Omental fat pad (tissue), 4 donors: ENCODE data around the gene MEX3D. TPM values are rescaled to one million over a fixed set of nuclear protein-coding genes. Genes with fewer than 3 reads are reported as not detected.

Experiments
- ATAC-seq: fragments of 150-250 bp; one replicate; pipeline ENCODE4 v1.9.1; 2016; ENCODE audit warnings: mild to moderate bottlenecking, moderate library complexity; ENCODE audit not compliant: low FRiP score
- DNase-seq: peaks from one replicate; pipeline ENCODE4 v3.0.0-alpha.2; 2019; ENCODE audit warnings: low spot score
- total RNA-seq, 4 donors: library from RNA; depleted of rRNA; stranded (reverse); fragments of >200 nt; gene quantifications; one replicate each; pipeline ENCODE4 v1.1.0, GENCODE V29; 2016
- TF ChIP-seq, protein P1 (sequence below), 3 donors: fragments of 450-650 bp; IDR thresholded peaks; one replicate each; pipeline ENCODE4 v1.5.1; 2016 to 2017; ENCODE audit warnings: antibody characterized with exemption in 3 of 3, mild to moderate bottlenecking in 3 of 3, moderate library complexity in 2 of 3

The MEX3D gene
- total RNA-seq, 4 donors from 2014 or later = 3.3 to 10.2 (median 7.7) TPM

DNA sequence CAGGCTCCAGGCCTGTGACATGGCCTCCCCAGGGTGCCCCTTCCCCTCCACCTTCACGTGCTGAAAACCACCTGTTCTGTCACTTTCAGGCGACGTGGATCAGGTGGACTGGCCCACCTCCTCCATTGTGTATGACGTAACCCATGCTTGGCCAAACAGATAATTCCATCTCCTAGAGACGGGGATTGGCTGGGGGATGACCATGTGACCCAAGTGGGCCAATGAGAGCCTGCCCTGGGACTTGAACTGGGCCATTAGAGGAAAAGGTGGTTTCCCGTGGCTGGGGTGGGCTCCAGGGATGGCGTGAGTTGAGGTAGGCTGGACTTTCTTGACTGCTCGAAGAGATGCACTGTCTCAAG is 51.8 kb downstream of the MEX3D start:
- ATAC-seq = no peak
- TF ChIP-seq, protein P1, sequence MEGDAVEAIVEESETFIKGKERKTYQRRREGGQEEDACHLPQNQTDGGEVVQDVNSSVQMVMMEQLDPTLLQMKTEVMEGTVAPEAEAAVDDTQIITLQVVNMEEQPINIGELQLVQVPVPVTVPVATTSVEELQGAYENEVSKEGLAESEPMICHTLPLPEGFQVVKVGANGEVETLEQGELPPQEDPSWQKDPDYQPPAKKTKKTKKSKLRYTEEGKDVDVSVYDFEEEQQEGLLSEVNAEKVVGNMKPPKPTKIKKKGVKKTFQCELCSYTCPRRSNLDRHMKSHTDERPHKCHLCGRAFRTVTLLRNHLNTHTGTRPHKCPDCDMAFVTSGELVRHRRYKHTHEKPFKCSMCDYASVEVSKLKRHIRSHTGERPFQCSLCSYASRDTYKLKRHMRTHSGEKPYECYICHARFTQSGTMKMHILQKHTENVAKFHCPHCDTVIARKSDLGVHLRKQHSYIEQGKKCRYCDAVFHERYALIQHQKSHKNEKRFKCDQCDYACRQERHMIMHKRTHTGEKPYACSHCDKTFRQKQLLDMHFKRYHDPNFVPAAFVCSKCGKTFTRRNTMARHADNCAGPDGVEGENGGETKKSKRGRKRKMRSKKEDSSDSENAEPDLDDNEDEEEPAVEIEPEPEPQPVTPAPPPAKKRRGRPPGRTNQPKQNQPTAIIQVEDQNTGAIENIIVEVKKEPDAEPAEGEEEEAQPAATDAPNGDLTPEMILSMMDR (IDR thresholded peaks at IDR 0.05) = no peak

DNA sequence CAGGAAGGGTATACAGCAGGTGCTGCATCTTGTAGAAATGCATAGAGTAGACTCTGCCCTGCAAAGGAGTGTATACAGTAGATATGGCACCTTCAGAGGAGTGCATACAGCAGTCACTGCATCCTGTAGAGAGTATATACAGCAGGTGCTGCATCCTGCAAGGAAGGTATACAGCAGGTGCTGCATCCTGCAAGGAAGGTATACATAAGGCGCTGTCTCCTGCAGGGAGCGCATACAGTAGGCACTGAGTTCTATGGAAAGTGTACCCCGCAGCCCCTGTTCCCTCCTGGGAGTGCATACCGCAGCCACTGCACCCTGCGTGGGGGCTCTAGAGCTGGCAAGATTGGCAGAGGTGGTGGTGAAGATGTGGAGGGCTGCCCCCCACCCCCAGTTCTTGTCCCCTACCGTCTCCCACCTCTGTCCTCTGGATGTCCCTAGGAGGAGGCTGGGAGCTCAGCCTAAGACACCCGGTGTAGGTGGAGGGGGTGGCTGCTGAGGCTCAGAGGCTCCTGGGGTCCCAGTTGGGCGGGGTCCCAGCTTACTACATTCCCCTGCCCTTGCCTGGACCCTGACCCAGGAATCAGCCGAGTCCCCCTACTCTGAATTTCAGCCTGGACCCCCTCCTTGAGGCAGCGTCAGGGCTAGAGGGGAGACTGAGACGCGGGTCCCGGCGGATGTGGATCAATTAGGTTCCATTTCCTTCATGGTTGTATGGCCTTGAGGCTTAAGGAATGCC is 53.0 kb downstream of the MEX3D start:
- no peak for ATAC-seq
- no peak for DNase-seq

More for the DNA sequence above, 51.8 kb downstream of the MEX3D start:
- DNase-seq = no peak

DNA sequence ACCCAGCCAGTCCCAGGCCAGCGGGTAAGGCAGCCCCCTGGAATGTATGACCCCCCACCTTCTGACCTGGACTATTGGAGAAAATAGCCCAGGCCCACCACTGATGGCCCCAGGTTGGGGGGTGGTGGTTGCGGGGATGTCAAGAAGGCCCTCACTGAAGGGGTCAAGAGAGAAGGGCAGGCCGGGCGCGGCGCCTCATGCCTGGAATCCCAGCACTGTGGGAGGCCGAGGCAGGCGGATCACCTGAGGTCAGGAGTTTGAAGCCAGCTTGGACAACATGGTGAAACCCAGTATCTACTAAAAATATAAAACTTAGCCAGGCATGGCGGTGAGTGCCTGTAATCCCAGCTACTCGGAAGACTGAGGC is 53.8 kb downstream of the MEX3D start:
- no peak for ATAC-seq
- no peak for DNase-seq
- TF ChIP-seq, protein P1 (IDR thresholded peaks at IDR 0.05) = no peak

More for the DNA sequence above, 53.0 kb downstream of the MEX3D start:
- TF ChIP-seq, protein P1 (IDR thresholded peaks at IDR 0.05) = no peak

DNA sequence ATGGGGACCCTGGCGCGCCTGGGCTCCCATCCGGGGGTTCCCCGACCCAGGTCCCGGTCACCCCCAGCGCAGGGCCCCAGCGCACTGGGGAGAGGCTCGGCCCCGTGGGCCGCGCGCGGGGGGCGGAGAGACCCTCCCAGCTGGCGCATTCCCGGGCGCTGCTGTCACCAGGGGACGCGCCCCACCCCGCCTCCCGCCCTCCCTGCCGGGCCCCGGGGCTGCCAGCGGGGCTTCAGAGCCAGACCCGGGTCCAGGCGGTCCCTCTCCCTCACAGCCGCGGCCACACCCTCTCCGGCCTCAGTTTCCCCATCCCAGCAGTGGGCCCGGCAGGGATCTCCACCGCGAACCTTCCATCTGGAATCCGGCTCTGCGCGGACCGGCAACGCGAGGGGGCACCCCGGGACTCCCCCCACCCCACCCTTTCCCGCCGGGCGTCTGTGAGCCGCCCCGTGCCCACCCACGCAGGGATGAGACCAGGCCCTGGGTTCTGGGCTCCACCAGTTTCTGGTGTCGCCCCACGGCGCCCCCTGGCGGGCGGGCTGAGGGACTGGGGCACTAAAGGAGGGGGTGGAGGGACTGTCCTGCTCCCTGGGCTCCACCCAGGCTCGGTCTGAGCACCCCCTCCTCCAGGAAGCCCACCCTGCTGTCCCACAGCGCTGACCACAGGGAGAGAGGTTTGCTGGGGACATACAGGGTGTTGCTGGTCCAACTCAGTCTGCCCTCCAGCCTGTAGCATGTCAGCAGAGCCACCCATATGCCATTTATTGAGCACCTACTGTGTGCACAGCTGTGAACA is 54.4 kb downstream of the MEX3D start:
- ATAC-seq (peak; percentile 11), DNase-seq (no peak)
- TF ChIP-seq, protein P1 (IDR thresholded peaks at IDR 0.05) = no peak

DNA sequence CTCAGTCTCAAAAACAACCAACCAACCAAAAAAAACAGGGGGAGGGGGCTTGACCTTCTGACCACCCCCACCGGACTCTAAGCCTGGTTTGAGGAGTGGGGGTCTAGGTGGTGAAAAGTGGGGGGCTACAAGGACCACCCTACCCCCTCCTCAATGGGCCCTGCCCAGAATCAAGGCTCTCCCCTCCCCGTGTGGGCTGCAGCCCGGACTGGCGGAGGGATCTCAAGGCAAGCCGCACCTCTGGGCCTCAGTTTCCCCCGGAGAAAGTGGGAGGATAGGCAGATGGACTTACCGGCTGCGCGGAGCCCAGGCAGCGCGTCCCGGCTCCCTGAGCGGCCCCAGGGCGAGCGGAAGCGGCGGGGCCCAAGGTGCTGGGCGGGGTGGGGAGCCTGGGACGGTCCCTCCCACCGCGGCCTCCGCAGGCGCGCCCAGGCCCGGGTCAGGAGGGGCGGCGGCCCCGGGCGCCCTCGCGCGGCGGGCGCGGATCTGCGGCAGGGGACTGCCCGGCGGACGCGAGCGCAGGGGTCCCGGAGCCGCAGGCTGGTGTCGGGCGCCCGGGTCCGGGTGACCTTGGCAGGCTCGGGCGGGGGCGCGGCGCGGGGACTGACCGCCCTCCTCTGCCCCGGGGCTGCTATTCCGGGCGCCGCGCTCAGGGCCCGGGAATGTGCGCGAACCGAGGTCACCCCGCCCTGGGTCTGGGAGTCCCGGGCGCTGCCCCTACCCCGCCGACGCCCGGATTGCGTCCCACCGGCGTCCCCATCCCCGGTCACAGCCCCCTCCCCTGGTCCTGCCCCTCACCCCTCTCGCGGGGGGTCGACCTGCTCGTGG is 55.2 kb downstream of the MEX3D start, which contains the start of gene ADAMTSL5:
Gene ADAMTSL5, minus strand, starts transcription at position 349 of the 828 bp plus-strand sequence. CDS start 2,076 bp downstream, outside the sequence.
- ATAC-seq (peak; percentile 24), DNase-seq (no peak)
- TF ChIP-seq, protein P1 (IDR thresholded peaks at IDR 0.05) = no peak

DNA sequence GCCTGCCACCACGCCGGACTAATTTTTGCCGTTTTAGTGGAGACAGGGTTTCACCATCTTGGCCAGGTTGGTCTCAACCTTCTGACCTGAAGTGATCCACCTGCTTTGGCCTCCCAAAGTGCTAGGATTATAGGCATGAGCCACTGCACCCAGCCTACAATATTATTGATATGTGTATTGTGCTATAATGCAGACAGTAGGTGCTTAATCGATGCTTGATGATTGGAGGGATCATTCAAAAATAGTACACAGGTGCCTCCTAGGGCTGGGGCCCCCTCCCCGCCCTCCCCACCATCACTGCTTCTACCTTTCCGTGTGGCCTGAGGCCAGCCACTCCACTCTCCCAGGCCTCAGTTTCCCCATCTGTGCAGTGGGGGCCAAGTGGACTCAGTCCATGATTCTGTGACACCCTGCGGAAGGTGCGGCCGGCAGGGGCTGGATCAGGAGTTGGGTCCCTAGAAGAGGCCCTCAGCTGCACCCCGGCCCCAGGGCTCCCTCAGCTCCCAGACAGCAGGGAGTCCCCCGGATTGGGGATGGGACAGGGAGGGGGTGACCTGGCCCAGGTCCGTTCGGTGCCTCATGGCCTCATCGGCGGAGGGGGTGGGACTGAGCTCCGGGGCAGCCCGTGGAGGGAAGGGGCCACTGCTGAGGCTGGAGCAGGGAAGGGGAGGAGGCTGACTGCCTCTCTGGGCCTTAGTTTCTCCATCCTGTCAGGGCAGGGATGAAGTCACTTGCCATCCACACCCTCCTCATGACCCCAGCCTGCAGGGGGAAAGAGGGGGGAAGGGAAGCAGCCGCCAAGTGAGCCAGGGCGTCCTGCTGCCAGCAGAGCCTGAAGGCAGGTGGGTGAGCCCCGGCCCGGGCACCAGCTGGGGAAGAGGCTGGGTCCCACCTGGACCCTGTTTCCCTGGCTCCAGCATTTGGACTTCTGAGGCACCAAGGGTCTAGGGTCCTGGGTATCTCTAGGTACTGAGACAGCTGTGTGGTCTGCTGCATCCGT is 56.5 kb downstream of the MEX3D start:
- DNase-seq (no peak), ATAC-seq (no peak)
- TF ChIP-seq, protein P1 (IDR thresholded peaks at IDR 0.05) = no peak
